GM18519 (cell line): Measurements from ENCODE around the gene C9.
"Not testable (repeated sequence)": the region's sequence is repeated elsewhere in the genome, so short reads cannot be mapped to it uniquely, and the experiment has no call there.

Experiments
- ATAC-seq: cut with Tn5 transposase; IDR thresholded peaks from one replicate; pipeline ENCODE4 v1.9.1; 2021; ENCODE audit warnings: mild to moderate bottlenecking, moderate library complexity; ENCODE audit not compliant: unreplicated experiment, low FRiP score

C9 gene

DNA sequence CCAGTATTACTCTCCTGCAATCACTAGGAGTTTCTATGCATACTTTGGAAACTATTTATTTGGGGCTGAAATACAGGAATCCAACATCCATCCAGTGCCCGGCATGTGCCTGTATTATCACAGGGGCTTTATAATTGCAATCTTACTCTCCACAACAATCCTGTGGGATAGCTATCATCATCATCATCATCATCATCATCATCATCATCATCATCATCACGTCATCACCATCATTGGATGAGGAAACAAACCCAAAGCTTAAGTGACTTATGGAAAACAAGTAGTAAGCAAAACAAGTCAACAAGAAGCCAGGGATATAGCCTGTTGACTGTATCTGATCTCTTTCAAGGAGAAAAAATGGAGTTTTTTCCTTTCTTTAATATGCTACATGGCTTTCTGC lies 97.1 kb downstream of the C9 start:
- no peak for ATAC-seq

DNA sequence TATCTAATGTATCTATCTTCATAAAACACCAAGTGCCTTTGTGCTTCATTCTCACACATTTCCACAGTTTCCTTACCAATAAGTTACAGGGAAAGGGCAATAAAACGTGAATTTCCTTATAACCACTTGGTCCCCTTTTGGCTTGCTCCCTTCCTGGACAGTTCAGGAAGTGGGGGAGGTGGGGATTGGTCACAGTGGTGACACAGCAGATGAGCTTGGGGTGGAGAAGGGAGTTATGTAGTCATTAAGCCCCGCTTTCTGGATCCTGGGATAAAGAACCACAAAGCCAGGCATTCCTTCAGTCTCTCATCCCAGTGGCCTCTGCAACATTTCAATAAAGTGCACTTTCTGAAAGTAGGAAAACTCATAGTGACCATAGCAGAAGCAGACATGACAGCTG lies 97.9 kb downstream of the C9 start:
- ATAC-seq, result no peak

DNA sequence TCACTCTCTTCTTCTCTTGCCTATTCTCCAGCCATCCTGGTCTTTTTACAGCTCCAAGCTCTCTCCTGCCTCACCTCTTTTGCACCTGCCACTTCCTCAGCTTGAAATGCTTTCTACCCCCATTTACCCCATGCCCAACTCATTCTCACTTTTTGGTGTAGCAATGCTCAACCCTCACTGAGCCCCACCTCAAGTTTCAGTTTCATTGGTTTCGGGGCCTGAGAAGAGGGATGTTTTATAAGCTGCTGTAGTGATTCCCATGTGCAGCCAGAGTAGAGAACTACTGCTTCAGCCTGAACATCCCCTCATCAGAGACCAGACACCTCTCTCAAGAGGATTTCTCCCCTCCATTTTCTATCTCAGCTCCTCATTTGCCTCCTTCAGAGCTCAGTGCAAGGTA lies 99.8 kb downstream of the C9 start:
- ATAC-seq, result peak; percentile 92

DNA sequence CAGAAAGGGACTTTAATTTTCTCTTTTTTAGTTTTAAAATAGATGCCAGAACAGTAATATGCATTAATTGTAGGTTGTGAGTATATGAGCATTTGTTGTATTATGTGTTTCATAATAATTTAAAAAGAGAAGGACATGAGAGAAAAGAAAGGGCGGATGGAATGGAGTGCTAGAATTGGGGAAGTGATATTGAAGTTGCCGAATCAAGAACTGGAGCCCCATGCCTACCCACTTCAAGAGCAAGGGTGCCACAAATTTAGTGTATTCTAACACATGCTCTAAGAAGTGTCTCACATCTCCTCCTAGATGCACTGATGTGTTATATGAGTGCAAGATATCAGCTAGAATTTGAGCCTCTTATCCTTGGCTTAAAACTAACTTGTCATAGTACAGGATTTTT lies 101.3 kb downstream of the C9 start:
- ATAC-seq, result no peak

DNA sequence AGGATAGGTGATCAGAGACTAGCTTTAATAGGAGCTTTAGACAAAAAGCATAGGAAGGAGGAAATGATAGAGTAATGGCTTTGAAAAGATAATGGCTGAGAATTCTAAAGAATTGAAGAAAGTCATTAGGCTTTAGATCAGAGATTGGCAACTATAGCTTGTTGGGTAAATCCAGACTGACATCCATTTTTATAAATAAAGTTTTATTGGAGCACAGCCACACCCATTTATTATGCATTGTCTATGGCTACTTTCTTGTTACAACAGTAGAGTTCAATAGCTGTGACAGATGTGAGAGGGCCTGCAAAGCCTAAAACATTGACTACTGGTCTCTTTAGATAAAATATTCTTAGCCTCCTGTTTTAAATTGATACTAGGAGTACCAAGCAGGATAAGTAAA lies 104.2 kb downstream of the C9 start:
- no peak for ATAC-seq

DNA sequence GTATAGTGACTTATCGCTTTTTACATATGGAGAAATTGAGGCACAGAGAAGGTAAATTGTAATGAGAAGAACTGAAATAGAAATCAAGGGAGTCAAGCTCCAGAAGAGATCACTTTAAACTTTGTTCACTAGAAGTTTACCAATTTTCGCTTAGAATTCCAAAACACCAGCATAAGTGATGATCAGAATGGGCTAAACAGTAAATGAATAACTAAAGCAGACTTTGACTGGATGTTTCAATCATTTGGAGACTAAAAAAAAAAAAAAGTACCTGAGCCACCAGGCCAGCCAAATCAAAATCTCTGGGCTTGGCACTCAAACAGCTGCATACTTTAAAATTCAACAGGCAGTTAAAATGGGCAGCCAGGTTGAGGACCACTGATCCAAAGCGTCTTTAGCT lies 106.7 kb downstream of the C9 start:
- no peak for ATAC-seq

DNA sequence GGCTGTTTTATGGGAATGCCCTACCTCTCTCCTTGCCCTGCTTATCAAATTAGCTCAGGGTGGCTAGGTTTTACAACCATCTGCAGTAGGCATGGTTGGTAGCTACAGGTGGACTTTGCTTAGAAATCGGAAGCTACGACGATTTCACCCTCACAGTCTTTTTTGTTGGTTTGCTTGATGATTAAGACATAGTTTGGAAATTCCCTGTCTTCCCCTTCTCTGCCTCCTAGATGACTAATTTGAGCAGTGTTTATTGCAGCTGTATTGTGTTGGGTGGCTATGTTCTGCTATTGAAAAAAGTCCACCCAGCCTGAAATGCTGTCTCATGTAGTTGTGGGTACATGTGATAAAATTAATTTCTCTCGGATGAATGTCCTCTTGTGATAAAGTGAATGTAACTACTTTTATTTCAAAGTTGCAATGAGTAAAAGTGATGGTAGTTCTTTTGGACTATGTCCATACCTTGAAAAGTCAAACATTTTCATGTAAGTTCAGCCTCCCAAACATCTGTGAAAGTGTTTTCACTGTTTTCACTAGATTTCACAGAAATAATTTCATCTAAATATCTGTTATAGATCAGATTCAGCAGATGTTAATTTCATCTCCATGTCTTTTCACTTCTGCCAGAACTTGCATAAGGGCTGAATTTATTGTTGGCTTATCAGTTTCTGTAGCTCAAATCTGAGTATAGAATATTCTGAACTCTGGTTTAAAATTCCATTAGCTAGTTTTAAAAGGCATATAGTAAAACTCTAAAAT lies 107.6 kb downstream of the C9 start:
- peak; percentile 66 for ATAC-seq

DNA sequence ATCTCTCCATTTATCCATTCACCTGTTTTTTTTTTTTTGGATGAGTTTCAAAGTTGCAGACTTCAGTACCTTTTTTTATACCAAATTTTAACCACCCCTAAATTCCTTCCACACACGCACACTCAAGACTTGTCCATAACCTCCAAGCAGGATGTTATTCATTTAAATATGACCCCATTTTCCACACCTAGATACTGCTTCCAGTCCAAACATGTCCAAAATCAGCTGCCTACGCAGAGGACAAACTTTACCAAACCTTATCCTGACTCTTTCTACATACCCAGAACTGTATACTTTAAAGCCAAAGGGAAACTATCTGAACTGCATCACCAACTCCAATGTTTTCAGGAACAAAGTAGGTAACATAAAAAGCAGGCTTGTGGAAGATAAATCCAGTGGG lies 108.9 kb downstream of the C9 start:
- ATAC-seq, result no peak

DNA sequence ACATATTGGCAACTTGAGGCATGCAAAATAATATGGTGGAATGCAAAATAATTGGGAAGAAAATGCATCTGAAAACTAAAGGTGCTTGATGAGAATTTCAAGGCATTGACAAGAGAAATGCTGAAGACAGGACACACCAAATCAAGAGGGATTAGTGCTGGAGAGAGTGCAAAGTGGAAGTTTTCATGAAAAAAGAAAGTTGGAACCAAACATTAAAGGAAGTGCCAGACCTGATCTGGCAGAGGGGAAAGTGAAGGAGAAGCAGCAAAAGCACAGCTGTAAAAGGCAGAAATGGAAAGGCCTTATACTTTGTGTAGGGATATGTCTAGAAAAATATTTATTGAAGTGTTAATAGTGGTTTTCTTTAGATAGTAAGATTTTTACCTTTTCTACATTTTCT lies 109.6 kb downstream of the C9 start:
- ATAC-seq, result no peak

DNA sequence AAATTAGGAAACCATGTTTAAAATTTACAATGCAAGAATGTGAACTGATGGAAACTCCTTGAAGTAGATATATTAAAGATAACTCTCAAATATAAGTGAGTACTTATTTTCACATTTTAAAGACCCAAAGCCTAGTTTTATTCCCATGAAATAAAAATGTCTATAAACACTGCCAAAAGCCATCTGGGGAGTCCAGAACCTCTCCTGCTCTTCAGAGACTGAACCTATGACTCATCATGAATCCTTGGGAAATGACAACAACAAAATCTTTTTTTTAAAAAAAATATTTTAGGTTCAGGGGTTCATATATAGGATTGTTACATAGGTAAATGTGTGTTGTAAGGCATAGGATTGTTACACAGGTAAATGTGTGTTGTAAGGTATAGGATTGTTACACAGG lies 111.1 kb downstream of the C9 start:
- no peak for ATAC-seq

DNA sequence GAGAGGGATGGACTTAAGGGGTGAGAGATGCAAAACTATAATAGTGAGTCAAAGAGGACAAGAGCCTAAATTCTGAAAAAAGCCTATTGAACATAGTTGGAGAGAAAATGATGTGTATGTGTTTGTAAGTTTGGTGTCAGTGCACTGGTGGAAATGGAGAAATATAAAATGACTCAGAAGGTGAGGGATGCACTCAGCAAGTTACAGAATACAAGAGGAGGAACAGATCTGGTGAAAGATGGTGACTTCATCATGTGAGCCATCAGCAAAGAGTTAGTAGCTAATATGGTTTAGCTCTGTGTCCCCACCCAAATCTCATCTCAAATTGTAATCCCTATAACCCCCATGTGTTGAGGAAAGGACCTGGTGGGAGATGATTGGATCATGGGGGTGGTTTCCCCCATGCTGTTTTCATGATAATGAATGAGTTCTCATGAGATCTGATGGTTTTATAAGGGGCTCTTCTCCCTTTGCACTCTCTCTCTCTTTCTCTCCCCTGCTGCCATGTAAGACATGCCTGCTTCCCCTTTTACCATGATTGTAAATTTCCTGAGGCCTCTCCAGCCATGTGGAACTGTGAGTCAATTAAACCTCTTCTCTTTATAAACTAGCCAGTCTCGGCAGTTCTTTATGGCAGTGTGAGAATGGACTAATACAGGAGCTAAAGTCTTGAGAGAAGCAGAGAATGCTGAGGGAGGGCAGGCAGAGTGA lies 114.6 kb downstream of the C9 start:
- no peak for ATAC-seq

DNA sequence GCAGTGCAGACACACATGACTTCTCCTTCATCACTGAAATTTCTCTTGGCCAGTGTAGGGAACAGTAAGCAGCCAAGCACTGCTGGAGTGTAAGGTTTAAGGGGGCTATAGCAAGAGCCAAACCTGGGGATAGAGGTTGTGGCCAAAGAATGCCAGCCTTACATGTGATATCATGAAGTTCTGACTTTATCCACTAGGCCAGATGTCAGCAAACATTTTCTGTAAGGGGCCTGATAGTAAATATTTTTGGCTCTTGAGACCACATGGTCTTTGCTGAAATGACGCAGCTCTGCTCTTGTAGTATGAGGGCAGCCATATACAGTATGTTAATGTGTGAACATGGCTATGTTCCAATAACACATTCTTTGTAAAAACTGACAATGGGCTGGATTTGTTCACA lies 115.2 kb downstream of the C9 start:
- no peak for ATAC-seq

DNA sequence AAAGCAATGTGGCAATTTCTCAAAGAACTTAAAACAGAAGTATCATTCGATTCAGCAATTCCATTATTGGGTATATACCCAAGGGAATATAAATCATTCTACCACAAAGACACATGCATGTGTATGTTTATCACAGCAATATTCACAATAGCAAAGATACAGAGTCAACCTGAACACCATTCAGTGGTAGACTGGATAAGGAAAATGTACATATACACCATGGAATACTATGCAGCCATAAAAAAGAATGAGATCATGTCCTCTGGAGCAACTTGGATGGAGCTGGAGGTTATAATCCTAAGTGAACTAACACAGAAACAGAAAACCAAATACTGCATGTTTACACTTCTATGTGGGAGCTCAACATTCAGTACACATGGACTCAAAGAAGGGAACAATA lies 123.5 kb downstream of the C9 start:
- no peak for ATAC-seq

DNA sequence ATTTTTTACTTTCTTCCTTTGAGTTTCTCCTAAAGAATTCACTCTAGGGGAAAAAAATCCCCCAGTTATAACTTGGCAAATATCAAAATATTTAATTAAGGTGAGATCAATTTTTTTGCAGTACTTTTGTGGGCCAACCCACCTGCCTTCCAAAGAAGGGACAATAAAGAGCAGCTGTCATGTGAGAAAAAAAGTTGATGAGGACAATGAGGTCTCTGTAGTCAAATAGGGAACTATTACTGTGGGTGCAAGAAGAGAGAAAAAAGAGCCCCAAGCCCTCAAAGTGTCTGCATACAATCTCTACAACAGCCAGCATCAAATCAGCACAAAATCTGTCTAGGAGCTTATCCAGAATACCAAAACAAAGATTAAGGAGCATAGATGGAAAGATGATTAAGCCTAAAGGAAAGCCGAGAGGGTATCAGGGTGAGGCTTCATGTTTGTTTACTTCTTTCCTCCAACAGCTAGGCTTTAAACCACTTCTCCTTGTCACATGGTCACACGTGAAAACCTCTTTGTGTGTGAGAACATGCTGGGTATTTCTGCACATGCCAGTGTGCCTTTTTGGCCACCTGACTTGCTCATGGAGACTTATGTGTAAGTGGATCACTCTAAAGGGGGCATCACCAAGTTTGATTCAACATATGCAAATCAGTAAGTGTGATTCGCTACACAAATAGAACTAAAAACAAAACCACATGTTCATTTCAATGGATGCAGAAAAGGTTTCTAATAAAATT lies 125.8 kb downstream of the C9 start:
- no peak for ATAC-seq

DNA sequence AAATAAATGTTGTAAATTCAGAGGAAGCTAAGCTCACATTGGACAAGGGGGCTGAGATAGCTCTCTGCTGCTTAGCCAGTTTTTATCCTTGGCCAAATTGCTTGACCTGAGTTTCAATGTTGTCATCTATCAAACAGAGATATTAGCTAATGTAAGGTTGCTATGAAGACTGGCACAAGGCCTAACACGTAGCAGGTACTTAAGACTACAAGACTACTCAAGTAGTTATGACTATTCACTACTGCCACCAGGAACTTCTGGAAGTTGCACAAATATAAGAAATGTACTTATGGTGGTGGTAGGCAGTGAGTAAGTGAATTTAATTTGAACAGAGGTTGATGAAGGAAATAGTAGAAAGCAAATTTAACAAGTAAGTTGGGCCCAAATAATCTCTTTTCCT lies 127.6 kb downstream of the C9 start:
- ATAC-seq, result no peak

DNA sequence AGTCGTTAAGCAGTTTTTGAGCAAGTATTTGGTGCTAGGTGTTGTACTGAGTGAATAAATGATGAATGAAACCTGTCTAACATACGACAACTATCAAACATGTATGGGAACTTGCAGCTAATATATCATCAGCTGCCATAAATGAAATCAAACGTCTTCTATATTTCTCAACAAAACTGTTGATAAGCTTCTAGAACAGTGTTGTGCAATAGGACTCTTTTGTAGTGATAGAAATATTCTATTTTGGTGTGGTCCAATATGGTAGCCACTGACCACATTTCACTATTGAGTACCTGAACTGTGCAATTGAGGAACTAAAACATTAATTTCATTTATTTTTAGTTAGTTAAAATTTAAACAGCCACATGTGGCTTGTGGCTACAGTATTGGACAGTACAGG lies 128.6 kb downstream of the C9 start:
- ATAC-seq, result no peak

DNA sequence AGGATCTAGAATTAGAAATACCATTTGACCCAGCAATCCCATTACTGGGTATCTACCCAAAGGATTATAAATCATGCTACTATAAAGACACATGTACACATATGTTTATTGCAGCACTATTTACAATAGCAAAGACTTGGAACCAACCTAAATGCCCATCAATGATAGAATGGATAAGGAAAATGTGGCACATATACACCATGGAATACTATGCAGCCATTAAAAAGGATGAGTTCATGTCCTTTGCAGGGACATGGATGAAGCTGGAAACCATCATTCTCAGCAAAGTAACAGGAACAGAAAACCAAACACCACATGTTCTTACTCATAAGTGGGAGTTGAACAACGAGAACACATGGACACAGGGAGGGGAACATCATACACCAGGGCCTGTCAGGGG lies 129.8 kb downstream of the C9 start:
- ATAC-seq, result not testable (repeated sequence)
